Hepatocyte (in vitro differentiated cells): Measurements from ENCODE around the gene ADCY4. TPM values are rescaled to one million over a fixed set of nuclear protein-coding genes. Genes with fewer than 3 reads are reported as not detected.

ENCODE experiments used
- DNase-seq: peaks from one replicate; pipeline ENCODE4 v3.0.0-alpha.2; 2016; ENCODE audit warnings: low spot score
- H2AFZ ChIP-seq: fragments of 200-600 bp; sonication (generic); 2 replicates; pipeline ENCODE4 v1.6.0; 2016; ENCODE audit warnings: antibody characterized with exemption, mild to moderate bottlenecking
- H3K27ac ChIP-seq: fragments of 200-600 bp; sonication (generic); 2 replicates; pipeline ENCODE4 v1.5.1; 2016; ENCODE audit warnings: mild to moderate bottlenecking
- H3K27me3 ChIP-seq: fragments of 200-600 bp; sonication (generic); 2 replicates; pipeline ENCODE4 v1.6.1; 2016
- H3K36me3 ChIP-seq: fragments of 200-600 bp; sonication (generic); replicated peaks from 2 replicates; pipeline ENCODE4 v1.5.1; 2016; ENCODE audit warnings: low read depth; ENCODE audit not compliant: insufficient read depth
- H3K4me1 ChIP-seq: fragments of 200-600 bp; sonication (generic); 2 replicates; pipeline ENCODE4 v1.5.1; 2016; ENCODE audit warnings: mild to moderate bottlenecking, moderate library complexity; ENCODE audit not compliant: insufficient read depth
- H3K4me2 ChIP-seq: fragments of 200-600 bp; sonication (generic); 2 replicates; pipeline ENCODE4 v1.6.0; 2016
- H3K4me3 ChIP-seq: fragments of 200-600 bp; sonication (generic); 2 replicates; pipeline ENCODE4 v1.5.1; 2016; ENCODE audit warnings: mild to moderate bottlenecking
- H3K79me2 ChIP-seq: fragments of 200-600 bp; sonication (generic); 2 replicates; pipeline ENCODE4 v1.6.0; 2017; ENCODE audit warnings: mild to moderate bottlenecking
- H3K9me2 ChIP-seq: fragments of 200-600 bp; sonication (generic); replicated peaks from 2 replicates; pipeline ENCODE4 v1.6.0; 2017; ENCODE audit warnings: mild to moderate bottlenecking; ENCODE audit not compliant: insufficient read depth
- H3K9me3 ChIP-seq: fragments of 200-600 bp; sonication (generic); 2 replicates; pipeline ENCODE4 v1.5.1; 2016; ENCODE audit warnings: low read depth, mild to moderate bottlenecking
- H4K20me1 ChIP-seq: fragments of 200-600 bp; sonication (generic); 2 replicates; pipeline ENCODE4 v1.6.0; 2016; ENCODE audit warnings: mild to moderate bottlenecking; ENCODE audit not compliant: insufficient read depth, poor library complexity, severe bottlenecking
- CTCF ChIP-seq: fragments of 200-600 bp; sonication (generic); IDR thresholded peaks from 2 replicates; pipeline ENCODE4 v1.5.1; 2016; ENCODE audit warnings: antibody characterized with exemption, mild to moderate bottlenecking; ENCODE audit not compliant: poor library complexity
- EZH2 ChIP-seq: fragments of 200-600 bp; sonication (generic); IDR thresholded peaks from 2 replicates; pipeline ENCODE4 v1.6.1; 2016; ENCODE audit warnings: antibody characterized with exemption, mild to moderate bottlenecking, borderline replicate concordance
- EZH2phosphoT487 ChIP-seq: fragments of 200-600 bp; sonication (generic); IDR thresholded peaks from one replicate; pipeline ENCODE4 v1.6.1; 2018; ENCODE audit warnings: antibody characterized with exemption, mild to moderate bottlenecking, low read depth, moderate library complexity; ENCODE audit not compliant: unreplicated experiment, severe bottlenecking
- WGBS: methylation state at CpG from one replicate; pipeline ENCODE4 v1.1.6; 2016; ENCODE audit warnings: low lambda C conversion rate; ENCODE audit errors: missing lambda C conversion rate; 5-methylcytosine and 5-hydroxymethylcytosine counted together
- polyA plus RNA-seq: library from polyadenylated mRNA; unstranded; fragments of >200 nt; fragmentation: Nextera tagmentation; extraction: Ambion mirVana; gene quantifications from 2 replicates; pipeline ENCODE4 v1.2.1, GENCODE V29; 2016
- total RNA-seq: library from RNA; depleted of rRNA; stranded (reverse); fragments of >200 nt; gene quantifications from 2 replicates; pipeline ENCODE4 v1.2.3, GENCODE V29; 2014

Gene ADCY4
- total and polyA plus RNA-seq, 2 experiments from 2014 or later, result 0.63 to 1.3 TPM

GRCh38 chr14:24278424-24278823, 56.4 kb downstream of the ADCY4 start:
- H3K27ac ChIP-seq, result no peak overlapping the region
- no peaks in the 10 kb centered on the region for H3K9me2 ChIP-seq
- no peak overlapping the region for H2AFZ ChIP-seq
- no peaks in the 10 kb centered on the region for H4K20me1 ChIP-seq
- H3K79me2 ChIP-seq, result peaks cover 7% of the 10 kb centered on the region
- H3K4me2 ChIP-seq, result no peak overlapping the region
- H3K36me3 ChIP-seq, result no peaks in the 10 kb centered on the region
- H3K9me3 ChIP-seq, result no peaks in the 10 kb centered on the region
- no peak for DNase-seq
- 97% methylated on average over 5 of the region's 5 CpGs for WGBS
- H3K4me3 ChIP-seq, result no peak overlapping the region
- no peaks in the 10 kb centered on the region for H3K4me1 ChIP-seq
- no peaks in the 10 kb centered on the region for H3K27me3 ChIP-seq
- TF ChIP-seq EZH2 (no peak), EZH2phosphoT487 (no peak), CTCF (no peak)

GRCh38 chr14:24277606-24278321, 57.1 kb downstream of the ADCY4 start:
- WGBS, result 93% methylated on average over 11 of the region's 11 CpGs
- H3K4me3 ChIP-seq, result no peak overlapping the region
- no peaks in the 10 kb centered on the region for H3K36me3 ChIP-seq
- H4K20me1 ChIP-seq, result no peaks in the 10 kb centered on the region
- H3K27me3 ChIP-seq, result no peaks in the 10 kb centered on the region
- no peaks in the 10 kb centered on the region for H3K9me2 ChIP-seq
- TF ChIP-seq EZH2phosphoT487 (no peak), EZH2 (no peak), CTCF (no peak)
- H3K79me2 ChIP-seq, result peaks cover 9% of the 10 kb centered on the region
- DNase-seq, result no peak
- no peak overlapping the region for H3K4me2 ChIP-seq
- no peaks in the 10 kb centered on the region for H3K4me1 ChIP-seq
- H2AFZ ChIP-seq, result no peak overlapping the region
- no peak overlapping the region for H3K27ac ChIP-seq
- no peaks in the 10 kb centered on the region for H3K9me3 ChIP-seq

GRCh38 chr14:24277071-24277470, 57.8 kb downstream of the ADCY4 start:
- H3K27ac ChIP-seq, result no peak overlapping the region
- TF ChIP-seq EZH2phosphoT487 (no peak), CTCF (no peak), EZH2 (no peak)
- no peaks in the 10 kb centered on the region for H3K9me3 ChIP-seq
- H2AFZ ChIP-seq, result no peak overlapping the region
- H3K4me3 ChIP-seq, result no peak overlapping the region
- no peaks in the 10 kb centered on the region for H3K27me3 ChIP-seq
- no peaks in the 10 kb centered on the region for H3K9me2 ChIP-seq
- H3K4me1 ChIP-seq, result peaks cover 2% of the 10 kb centered on the region
- no peak for DNase-seq
- peaks cover 16% of the 10 kb centered on the region for H3K79me2 ChIP-seq
- no peak overlapping the region for H3K4me2 ChIP-seq
- H3K36me3 ChIP-seq, result no peaks in the 10 kb centered on the region
- WGBS, result 94% methylated on average over 6 of the region's 6 CpGs
- no peaks in the 10 kb centered on the region for H4K20me1 ChIP-seq
